OCI-LY1 (cell line): ENCODE data around the gene DNAJC30.

Experiments
- H2AFZ ChIP-seq: fragments of 200-600 bp; sonication (generic), shearing (Covaris generic); 2 replicates; pipeline ENCODE4 v1.6.0; 2014; ENCODE audit warnings: antibody characterized with exemption, mild to moderate bottlenecking, low read length
- H3F3A ChIP-seq: fragments of 200-600 bp; sonication (generic), shearing (Covaris generic); 2 replicates; pipeline ENCODE4 v1.6.0; 2014; ENCODE audit warnings: mild to moderate bottlenecking, antibody characterized with exemption, low read length, moderate library complexity; ENCODE audit not compliant: insufficient read depth
- H3K27ac ChIP-seq: fragments of 200-600 bp; sonication (generic); 2 replicates; pipeline ENCODE4 v1.5.1; 2014; ENCODE audit warnings: low read length, mixed run types, mild to moderate bottlenecking, low read depth; ENCODE audit not compliant: poor library complexity, severe bottlenecking
- H3K27me3 ChIP-seq: fragments of 200-600 bp; sonication (generic); 2 replicates; pipeline ENCODE4 v1.6.0; 2014; ENCODE audit warnings: antibody characterized with exemption, mild to moderate bottlenecking, low read length, moderate library complexity; ENCODE audit not compliant: insufficient read depth
- H3K36me3 ChIP-seq: fragments of 200-600 bp; sonication (generic); 2 replicates; pipeline ENCODE4 v1.6.1; 2014; ENCODE audit warnings: mild to moderate bottlenecking, antibody characterized with exemption, low read length, moderate library complexity, mixed read lengths; ENCODE audit not compliant: insufficient read depth
- H3K4me1 ChIP-seq: fragments of 200-600 bp; sonication (generic); 2 replicates; pipeline ENCODE4 v1.5.1; 2014; ENCODE audit warnings: mild to moderate bottlenecking, low read length, moderate library complexity; ENCODE audit not compliant: insufficient read depth, severe bottlenecking
- H3K4me2 ChIP-seq: fragments of 200-600 bp; sonication (generic), shearing (Covaris generic); 2 replicates; pipeline ENCODE4 v1.6.1; 2014; ENCODE audit warnings: low read length
- H3K4me3 ChIP-seq: fragments of 200-600 bp; sonication (generic); 2 replicates; pipeline ENCODE4 v1.5.1; 2014; ENCODE audit warnings: low read length, low read depth, mild to moderate bottlenecking, mixed read lengths; ENCODE audit not compliant: poor library complexity, severe bottlenecking
- H3K79me2 ChIP-seq: fragments of 200-600 bp; shearing (Covaris generic); 2 replicates; pipeline ENCODE4 v1.6.1; 2016; ENCODE audit warnings: mixed run types, low read length, mixed read lengths; ENCODE audit not compliant: insufficient read depth
- H3K9ac ChIP-seq: fragments of 200-600 bp; sonication (generic), shearing (Covaris generic); 2 replicates; pipeline ENCODE4 v1.6.1; 2014; ENCODE audit warnings: mild to moderate bottlenecking, low read length, mixed read lengths
- H3K9me2 ChIP-seq: fragments of 200-600 bp; sonication (generic), shearing (Covaris generic); 2 replicates; pipeline ENCODE4 v1.6.1; 2014; ENCODE audit warnings: low read depth, mild to moderate bottlenecking, low read length, mixed read lengths
- H3K9me3 ChIP-seq: fragments of 200-600 bp; shearing (Covaris generic); 2 replicates; pipeline ENCODE4 v1.6.1; 2014; ENCODE audit warnings: low read length, mixed read lengths
- H4K20me1 ChIP-seq: fragments of 200-600 bp; sonication (generic), shearing (Covaris generic); 2 replicates; pipeline ENCODE4 v1.6.0; 2016; ENCODE audit warnings: mild to moderate bottlenecking, low read length; ENCODE audit not compliant: insufficient read depth
- CTCF ChIP-seq: fragments of 200-600 bp; sonication (generic), shearing (Covaris generic); IDR thresholded peaks from 2 replicates; pipeline ENCODE4 v1.5.1; 2017; ENCODE audit warnings: mild to moderate bottlenecking, antibody characterized with exemption, low read length, moderate library complexity, mixed read lengths
- EZH2 ChIP-seq: fragments of 200-600 bp; sonication (generic), shearing (Covaris generic); IDR thresholded peaks from 2 replicates; pipeline ENCODE4 v1.8.0; 2017; ENCODE audit warnings: borderline replicate concordance, mixed run types, mild to moderate bottlenecking, antibody characterized with exemption, low read length, moderate library complexity, mixed read lengths

Gene DNAJC30

DNA sequence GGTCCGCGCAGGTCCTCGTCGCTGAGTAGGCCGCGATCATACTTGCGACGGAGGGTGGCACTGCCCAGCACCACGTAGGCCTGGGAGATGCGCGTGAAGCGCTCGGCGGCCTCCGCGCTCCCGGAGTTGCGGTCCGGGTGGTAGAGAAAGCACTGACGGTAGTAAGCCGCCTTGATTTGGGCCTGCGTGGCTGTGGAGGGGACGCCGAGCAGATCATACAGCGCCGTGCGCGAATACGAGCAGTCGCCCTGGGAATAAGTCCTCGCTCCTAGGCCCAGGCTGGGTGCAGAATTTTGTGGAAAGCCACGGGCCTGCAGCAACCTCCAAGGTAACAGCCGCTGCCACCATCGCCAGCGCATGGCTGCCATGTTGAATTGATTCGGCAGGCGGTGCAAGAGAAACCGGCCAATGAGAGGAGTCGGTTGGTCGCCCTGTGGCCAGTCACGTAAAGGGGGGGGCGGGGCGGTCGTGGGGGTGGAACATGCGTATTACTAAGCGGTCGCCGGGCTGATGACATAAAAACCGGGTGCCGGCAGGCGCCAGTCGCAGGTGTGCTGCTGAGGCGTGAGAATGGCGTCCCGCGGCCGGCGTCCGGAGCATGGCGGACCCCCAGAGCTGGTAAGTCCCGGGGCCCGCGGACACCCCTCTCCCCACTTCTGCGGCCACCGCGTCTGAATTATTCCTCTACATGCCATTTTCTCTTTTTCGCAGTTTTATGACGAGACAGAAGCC is at the start of gene DNAJC30, which contains the start of gene BUD23:
DNAJC30 (minus strand) TSS at position 398 of the 732 bp plus-strand sequence; CDS start at position 368, 30 bp downstream.
BUD23 (plus strand) TSS at position 542 of the 732 bp plus-strand sequence; CDS start at position 571, 29 bp downstream.
- H3K79me2 ChIP-seq = peaks cover 33% of the 10 kb centered on the region

GRCh38 chr7:73732397-73732796 is 49.1 kb upstream of the DNAJC30 start:
- H3K27me3 ChIP-seq = no peaks in the 10 kb centered on the region
- no peak overlapping the region for H2AFZ ChIP-seq
- no peak overlapping the region for H3K27ac ChIP-seq
- H3K79me2 ChIP-seq = no peaks in the 10 kb centered on the region
- no peaks in the 10 kb centered on the region for H3F3A ChIP-seq
- no peaks in the 10 kb centered on the region for H3K9me2 ChIP-seq
- no peak overlapping the region for H3K4me2 ChIP-seq
- TF ChIP-seq CTCF = no peak
- TF ChIP-seq EZH2 = no peak
- no peak overlapping the region for H3K9ac ChIP-seq
- no peaks in the 10 kb centered on the region for H3K9me3 ChIP-seq
- H3K4me3 ChIP-seq = no peak overlapping the region
- H3K36me3 ChIP-seq = peaks cover 12% of the 10 kb centered on the region
- no peaks in the 10 kb centered on the region for H4K20me1 ChIP-seq
- no peaks in the 10 kb centered on the region for H3K4me1 ChIP-seq

More for the DNA sequence above, at the start of gene DNAJC30, which contains the start of gene BUD23:
- no peak within 1 kb of the TSS for H2AFZ ChIP-seq
- TF ChIP-seq CTCF (no peak), EZH2 (no peak)
- H3K4me2 ChIP-seq = peak within 1 kb of the TSS; percentile 74
- H3K4me3 ChIP-seq = peak within 1 kb of the TSS; percentile 85
- peak within 1 kb of the TSS; percentile 26 for H3K27ac ChIP-seq
- no peaks in the 10 kb centered on the region for H3K9me3 ChIP-seq
- H3K4me1 ChIP-seq = peaks cover 36% of the 10 kb centered on the region
- no peaks in the 10 kb centered on the region for H3K27me3 ChIP-seq
- peaks cover 56% of the 10 kb centered on the region for H3K36me3 ChIP-seq
- H3K9ac ChIP-seq = peak within 1 kb of the TSS; percentile 90
- H4K20me1 ChIP-seq = no peaks in the 10 kb centered on the region
- no peaks in the 10 kb centered on the region for H3F3A ChIP-seq
- no peaks in the 10 kb centered on the region for H3K9me2 ChIP-seq

- no peaks in the 10 kb centered on the region for H3F3A ChIP-seq
- H3K79me2 ChIP-seq = no peaks in the 10 kb centered on the region
- H3K27me3 ChIP-seq = no peaks in the 10 kb centered on the region
- no peak overlapping the region for H2AFZ ChIP-seq
- no peak overlapping the region for H3K4me2 ChIP-seq
- no peaks in the 10 kb centered on the region for H3K9me3 ChIP-seq
- H3K9me2 ChIP-seq = no peaks in the 10 kb centered on the region
- H3K36me3 ChIP-seq = no peaks in the 10 kb centered on the region
- TF ChIP-seq EZH2 = no peak
- no peaks in the 10 kb centered on the region for H4K20me1 ChIP-seq
- no peak overlapping the region for H3K27ac ChIP-seq
- H3K9ac ChIP-seq = no peak overlapping the region
- no peak overlapping the region for H3K4me3 ChIP-seq
- H3K4me1 ChIP-seq = no peaks in the 10 kb centered on the region
These were observed 47.2 kb upstream of the DNAJC30 start for GRCh38 chr7:73730485-73730884.
